CD14-positive monocyte (primary cell): ENCODE results near the gene MMAB. TPM values are rescaled to one million over a fixed set of nuclear protein-coding genes. Genes with fewer than 3 reads are reported as not detected.

Experiments
- DNase-seq, 3 donors: peaks; one replicate each; pipeline ENCODE4 v3.0.0-alpha.2; 2011 to 2022
- H2AFZ ChIP-seq: 2 replicates; pipeline ENCODE4 v1.6.0; 2012; ENCODE audit warnings: mild to moderate bottlenecking, low read depth, low read length, inconsistent platforms; ENCODE audit not compliant: insufficient read depth, poor library complexity, severe bottlenecking
- H3K27ac ChIP-seq, 2 donors: 1 replicate in 1 of 2; 2 replicates in 1 of 2; pipeline ENCODE4 v1.5.1; 2012 to 2013; ENCODE audit warnings: low read length in 2 of 2, control low read depth in 1 of 2, inconsistent platforms in 1 of 2, low read depth in 1 of 2, mild to moderate bottlenecking in 1 of 2
- H3K27me3 ChIP-seq, 2 donors: one replicate each; pipeline versions ENCODE4 v1.6.0 to v1.6.1; 2011 to 2013; ENCODE audit warnings: low read length in 2 of 2; ENCODE audit not compliant: control insufficient read depth in 2 of 2, insufficient read depth in 2 of 2
- H3K36me3 ChIP-seq, 2 donors: replicated peaks in 1 of 2; 1 replicate in 1 of 2; 2 replicates in 1 of 2; pipeline versions ENCODE4 v1.5.1 to v1.6.1; 2012 to 2013; ENCODE audit warnings: low read length in 2 of 2, control low read depth in 1 of 2, inconsistent platforms in 1 of 2, mild to moderate bottlenecking in 1 of 2; ENCODE audit not compliant: insufficient read depth in 2 of 2, control insufficient read depth in 1 of 2
- H3K4me1 ChIP-seq, 2 donors: 1 replicate in 1 of 2; 2 replicates in 1 of 2; pipeline versions ENCODE4 v1.5.1 to v1.6.1; 2012 to 2013; ENCODE audit warnings: low read length in 2 of 2, control low read depth in 1 of 2, inconsistent platforms in 1 of 2, mild to moderate bottlenecking in 1 of 2, moderate library complexity in 1 of 2; ENCODE audit not compliant: insufficient read depth in 2 of 2, control insufficient read depth in 1 of 2
- H3K4me2 ChIP-seq: replicated peaks from 2 replicates; pipeline ENCODE3; 2012; ENCODE audit warnings: low read length, moderate library complexity, mild to moderate bottlenecking; ENCODE audit not compliant: poor library complexity, severe bottlenecking; ENCODE audit errors: extremely low read depth
- H3K4me3 ChIP-seq, 3 experiments: fragments of 200-600 bp in 1 of 3; sonication (generic) in 1 of 3; replicated peaks in 1 of 3; 1 replicate in 2 of 3; 2 replicates in 1 of 3; pipeline ENCODE4 v1.5.1; 2011 to 2013; ENCODE audit warnings: low read length in 3 of 3, mild to moderate bottlenecking in 3 of 3, control low read depth in 2 of 3, low read depth in 2 of 3, inconsistent platforms in 1 of 3, moderate library complexity in 1 of 3
- H3K79me2 ChIP-seq: 2 replicates; pipeline ENCODE4 v1.6.0; 2012; ENCODE audit warnings: mild to moderate bottlenecking, control low read depth, inconsistent platforms, low read length, moderate library complexity; ENCODE audit not compliant: insufficient read depth
- H3K9ac ChIP-seq: 2 replicates; pipeline ENCODE4 v1.6.0; 2017; ENCODE audit warnings: low read length, mild to moderate bottlenecking; ENCODE audit not compliant: insufficient read depth, poor library complexity, severe bottlenecking
- H3K9me3 ChIP-seq, 2 donors: replicated peaks in 1 of 2; 1 replicate in 1 of 2; 2 replicates in 1 of 2; pipeline versions ENCODE4 v1.5.1 to v1.6.1; 2012 to 2013; ENCODE audit warnings: low read length in 2 of 2, control low read depth in 1 of 2; ENCODE audit not compliant: control insufficient read depth in 1 of 2, insufficient read depth in 1 of 2
- H4K20me1 ChIP-seq: 2 replicates; pipeline ENCODE4 v1.6.0; 2012; ENCODE audit warnings: mild to moderate bottlenecking, low read length, control low read depth, moderate library complexity; ENCODE audit not compliant: insufficient read depth
- H3K27ac Mint-ChIP-seq, 7 donors: one replicate each; pipeline ENCODE4 v1.8.0; 2020; ENCODE audit warnings: mild to moderate bottlenecking in 7 of 7, mixed read lengths in 7 of 7, moderate library complexity in 6 of 7, inconsistent platforms in 2 of 7
- H3K27me3 Mint-ChIP-seq, 3 donors: one replicate each; pipeline ENCODE4 v1.8.0; 2021 to 2022; ENCODE audit warnings: low read depth in 3 of 3, mild to moderate bottlenecking in 3 of 3, mixed read lengths in 3 of 3, moderate library complexity in 3 of 3, inconsistent platforms in 1 of 3
- H3K36me3 Mint-ChIP-seq, 2 donors: one replicate each; pipeline ENCODE4 v1.8.0; 2020; ENCODE audit warnings: mixed read lengths in 2 of 2, inconsistent platforms in 1 of 2, mild to moderate bottlenecking in 1 of 2
- H3K4me1 Mint-ChIP-seq: one replicate; pipeline ENCODE4 v1.8.0; 2020; ENCODE audit warnings: mild to moderate bottlenecking, mixed read lengths
- H3K4me3 Mint-ChIP-seq, 2 donors: one replicate each; pipeline ENCODE4 v1.8.0; 2020; ENCODE audit warnings: mild to moderate bottlenecking in 2 of 2, mixed read lengths in 2 of 2, moderate library complexity in 1 of 2
- H3K9me3 Mint-ChIP-seq, 7 donors: one replicate each; pipeline ENCODE4 v1.8.0; 2020 to 2022; ENCODE audit warnings: mixed read lengths in 7 of 7, mild to moderate bottlenecking in 6 of 7, moderate library complexity in 6 of 7, inconsistent platforms in 2 of 7
- CTCF ChIP-seq: fragments of 200-600 bp; IDR thresholded peaks from one replicate; pipeline ENCODE4 v1.8.0; 2022; ENCODE audit warnings: antibody characterized with exemption, mild to moderate bottlenecking
- WGBS: methylation state at CpG from one replicate; pipeline ENCODE4 v1.1.5; 2013; ENCODE audit warnings: missing lambda C conversion rate; ENCODE audit not compliant: insufficient coverage; 5-methylcytosine and 5-hydroxymethylcytosine counted together
- intact Hi-C, 2 donors: fragments of 100-400 bp; cut with micrococcal nuclease; formaldehyde crosslinking; loops; one replicate each; pipeline versions ENCODE4 v1.15.0 to v1.15.1; 2023
- polyA plus RNA-seq, 3 donors: library from polyadenylated mRNA; depleted of rRNA in 1 of 3; unstranded in 2 of 3; stranded (reverse) in 1 of 3; fragments of 300-500 nt in 2 of 3; fragments of >200 nt in 1 of 3; fragmentation: Illumina TruSeq in 2 of 3; gene quantifications; 1 replicate in 2 of 3; 2 replicates in 1 of 3; pipeline ENCODE4 v1.2.3, GENCODE V29; 2012 to 2021

Gene MMAB
- polyA plus RNA-seq, 3 donors, result 5.0 to 15.6 (median 12.4) TPM

- H3K36me3 Mint-ChIP-seq, result peaks cover 25 to 33% of the 10 kb centered on the region in 2 donors
- Histone ChIP-seq H3K4me1 (peaks cover 13 to 19% of the 10 kb centered on the region in 2 donors), H3K4me2 (peak overlapping the region; percentile 37), H4K20me1 (peaks cover 4% of the 10 kb centered on the region), H3K36me3 (peaks cover 0 to 3% of the 10 kb centered on the region in 2 donors), H3K27ac (no peak overlapping the region), H2AFZ (no peak overlapping the region), H3K79me2 (no peaks in the 10 kb centered on the region), H3K9me3 (no peaks in the 10 kb centered on the region), H3K9ac (peak overlapping the region; percentile 21), H3K4me3 (peak overlapping the region in 1 of 3 experiments; percentile 32), H3K27me3 (no peaks in the 10 kb centered on the region)
- peaks cover 7 to 23% (median 14%) of the 10 kb centered on the region in 3 donors for H3K27me3 Mint-ChIP-seq
- DNase-seq, result peak; percentile 23 to 63 (median 41)
- 15% methylated on average over 4 of the region's 10 CpGs for WGBS
- peaks cover 22% of the 10 kb centered on the region for H3K4me1 Mint-ChIP-seq
- intact Hi-C loops, result no loop called here
- H3K27ac Mint-ChIP-seq, result peak overlapping the region in 4 of 7 donors; percentile 15 to 73 (median 48)
- no peak for TF ChIP-seq CTCF
- H3K9me3 Mint-ChIP-seq, result peaks cover 0 to 2% (median 0%) of the 10 kb centered on the region in 7 donors
- H3K4me3 Mint-ChIP-seq, result peak overlapping the region in 1 of 2 donors; percentile 62
Measured at GRCh38 chr12:109595321-109595902, 22.1 kb upstream of the MMAB start.

DNA sequence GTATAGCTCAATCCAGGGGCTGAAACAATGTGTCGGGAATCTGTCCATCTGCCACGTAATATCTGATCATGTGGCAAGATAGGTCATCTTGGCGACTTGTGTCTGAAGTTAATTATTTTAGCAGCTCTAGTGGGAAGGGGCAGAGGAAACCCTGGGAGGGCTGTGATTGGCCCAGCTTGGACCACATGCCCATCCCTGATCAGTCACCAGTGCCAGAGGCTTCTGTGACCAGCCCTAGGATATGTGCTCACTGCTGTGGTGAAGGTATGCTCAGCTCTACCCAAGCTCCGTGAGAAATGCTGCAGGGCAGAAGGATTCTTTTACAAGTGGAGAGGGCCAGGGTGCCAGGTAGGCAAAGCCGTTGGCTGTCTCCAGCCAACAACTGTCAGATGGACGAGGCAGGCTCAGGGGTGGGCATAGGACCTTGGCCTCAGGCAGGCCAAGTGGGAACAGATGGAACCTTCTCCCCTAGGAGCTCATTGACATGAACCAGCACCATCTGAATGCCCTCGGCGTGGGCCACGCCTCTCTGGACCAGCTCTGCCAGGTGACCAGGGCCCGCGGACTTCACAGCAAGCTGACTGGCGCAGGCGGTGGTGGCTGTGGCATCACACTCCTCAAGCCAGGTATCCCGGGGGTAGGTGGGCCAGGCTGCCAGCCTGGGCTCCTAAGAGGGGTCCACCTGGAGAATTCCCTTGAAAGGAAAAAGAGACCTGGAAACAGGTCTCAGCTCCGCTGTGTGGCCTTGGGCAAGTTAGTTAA, 21.4 kb upstream of the MMAB start:
- no peak for TF ChIP-seq CTCF
- peak overlapping the region in 2 of 7 donors; percentile 22 to 66 for H3K27ac Mint-ChIP-seq
- Histone ChIP-seq H3K27me3 (no peaks in the 10 kb centered on the region), H2AFZ (no peak overlapping the region), H3K4me1 (peaks cover 13 to 19% of the 10 kb centered on the region in 2 donors), H3K36me3 (peaks cover 0 to 3% of the 10 kb centered on the region in 2 donors), H4K20me1 (peaks cover 4% of the 10 kb centered on the region), H3K4me3 (peak overlapping the region in 1 of 3 experiments; percentile 32), H3K27ac (no peak overlapping the region), H3K79me2 (no peaks in the 10 kb centered on the region), H3K4me2 (peak overlapping the region; percentile 37), H3K9me3 (no peaks in the 10 kb centered on the region), H3K9ac (peak overlapping the region; percentile 21)
- H3K27me3 Mint-ChIP-seq, result peaks cover 8 to 18% (median 14%) of the 10 kb centered on the region in 3 donors
- 85% methylated on average over 14 of the region's 15 CpGs for WGBS
- peaks cover 0 to 2% (median 0%) of the 10 kb centered on the region in 7 donors for H3K9me3 Mint-ChIP-seq
- H3K4me3 Mint-ChIP-seq, result peak overlapping the region in 1 of 2 donors; percentile 53
- peaks cover 27 to 33% of the 10 kb centered on the region in 2 donors for H3K36me3 Mint-ChIP-seq
- intact Hi-C loops, result no loop called here
- H3K4me1 Mint-ChIP-seq, result peaks cover 22% of the 10 kb centered on the region
- no peak for DNase-seq
